Skeletal muscle satellite cell (primary cell): ENCODE data around the gene ABLIM2.

Experiments used
- H3K27me3 ChIP-seq: 2 replicates; pipeline ENCODE4 v1.7.0; 2013; ENCODE audit warnings: low read length; ENCODE audit not compliant: control insufficient read depth, insufficient read depth
- H3K36me3 ChIP-seq: 2 replicates; pipeline ENCODE4 v1.7.0; 2013; ENCODE audit warnings: mild to moderate bottlenecking, control low read depth, low read length; ENCODE audit not compliant: insufficient read depth
- H3K4me1 ChIP-seq: 2 replicates; pipeline ENCODE4 v1.7.0; 2013; ENCODE audit warnings: low read length; ENCODE audit not compliant: control insufficient read depth, insufficient read depth
- H3K4me2 ChIP-seq: 2 replicates; pipeline ENCODE4 v1.7.0; 2013; ENCODE audit warnings: mild to moderate bottlenecking, low read length
- H3K4me3 ChIP-seq: 2 replicates; pipeline ENCODE4 v1.7.0; 2013; ENCODE audit warnings: low read length
- H3K9ac ChIP-seq: 2 replicates; pipeline ENCODE4 v1.7.0; 2013; ENCODE audit warnings: mild to moderate bottlenecking, low read depth, low read length, moderate library complexity
- H3K9me3 ChIP-seq: replicated peaks from 2 replicates; pipeline ENCODE4 v1.7.0; 2013; ENCODE audit warnings: mild to moderate bottlenecking, control low read depth, low read length

ABLIM2 gene

DNA sequence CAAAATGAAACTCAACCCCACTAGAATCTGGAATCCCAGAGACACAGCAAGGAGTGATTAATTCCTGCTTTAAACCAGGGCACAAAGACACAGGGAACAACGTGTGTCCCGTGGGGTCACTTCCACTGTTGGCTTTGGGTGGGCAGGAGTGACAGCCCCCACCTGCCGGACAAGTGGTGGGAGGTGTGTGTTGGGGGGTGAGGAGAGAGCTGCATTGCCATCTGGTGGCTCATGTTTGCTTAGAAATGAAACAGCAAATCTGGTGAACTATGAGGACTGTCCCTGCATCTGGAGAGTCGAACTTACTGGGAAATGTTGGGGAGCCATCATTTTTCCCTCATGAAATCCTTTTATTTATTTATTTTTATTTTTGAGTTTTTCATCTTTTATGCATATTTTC, 143.1 kb downstream of the ABLIM2 start:
- H3K4me3 ChIP-seq = peak overlapping the region; percentile 30
- peaks cover 59% of the 10 kb centered on the region for H3K27me3 ChIP-seq
- no peaks in the 10 kb centered on the region for H3K9me3 ChIP-seq
- H3K4me1 ChIP-seq = no peaks in the 10 kb centered on the region
- H3K36me3 ChIP-seq = no peaks in the 10 kb centered on the region
- no peak overlapping the region for H3K9ac ChIP-seq
- peak overlapping the region; percentile 63 for H3K4me2 ChIP-seq

GRCh38 chr4:8013976-8014726, 144.5 kb downstream of the ABLIM2 start:
- H3K9me3 ChIP-seq = no peaks in the 10 kb centered on the region
- no peaks in the 10 kb centered on the region for H3K4me1 ChIP-seq
- no peaks in the 10 kb centered on the region for H3K36me3 ChIP-seq
- H3K27me3 ChIP-seq = peaks cover 51% of the 10 kb centered on the region
- no peak overlapping the region for H3K4me3 ChIP-seq
- no peak overlapping the region for H3K4me2 ChIP-seq
- H3K9ac ChIP-seq = no peak overlapping the region

DNA sequence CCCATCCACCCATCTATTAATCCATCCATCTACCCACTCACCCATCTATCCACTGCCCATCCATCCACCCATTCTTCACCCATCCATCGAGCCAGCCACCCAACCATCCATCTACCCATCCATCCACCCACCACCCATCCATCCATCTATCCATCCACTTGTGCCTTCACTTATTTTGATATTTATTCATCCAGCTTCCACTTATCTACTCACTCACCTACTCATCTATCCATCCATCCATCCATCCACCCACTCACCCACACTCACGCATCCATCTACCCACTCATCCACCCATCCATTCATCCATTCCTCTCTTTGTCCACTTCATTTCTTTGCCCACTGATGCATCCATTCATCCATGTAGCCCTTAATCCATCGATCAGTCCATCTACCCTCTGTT, 146.1 kb downstream of the ABLIM2 start:
- Histone ChIP-seq H3K4me2 (no peak overlapping the region), H3K4me1 (no peaks in the 10 kb centered on the region), H3K4me3 (no peak overlapping the region), H3K36me3 (no peaks in the 10 kb centered on the region), H3K9me3 (no peaks in the 10 kb centered on the region), H3K27me3 (peaks cover 53% of the 10 kb centered on the region), H3K9ac (no peak overlapping the region)

DNA sequence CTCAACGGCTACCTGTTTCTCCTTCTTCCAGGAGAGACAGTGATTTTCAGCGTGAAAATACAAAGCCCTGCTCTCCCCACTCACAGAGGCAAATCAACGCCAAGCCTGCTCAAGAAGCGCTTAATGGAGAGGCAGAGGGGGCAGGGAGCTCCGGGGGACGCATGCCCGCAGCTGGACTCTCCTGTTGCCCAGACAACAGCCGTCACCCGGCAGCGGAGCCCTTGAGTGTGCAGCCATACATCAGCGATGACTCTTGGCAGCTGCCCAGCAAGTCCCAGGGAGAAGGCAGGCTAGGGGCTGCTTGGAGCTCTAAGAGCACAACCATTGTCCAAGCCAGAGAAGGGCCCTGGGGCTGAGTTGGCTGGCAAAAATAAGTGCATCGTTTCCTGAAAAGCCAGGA, 148.0 kb downstream of the ABLIM2 start:
- Histone ChIP-seq H3K36me3 (no peaks in the 10 kb centered on the region), H3K4me1 (no peaks in the 10 kb centered on the region), H3K9ac (no peak overlapping the region), H3K4me3 (no peak overlapping the region), H3K4me2 (no peak overlapping the region), H3K9me3 (no peaks in the 10 kb centered on the region), H3K27me3 (peaks cover 59% of the 10 kb centered on the region)

GRCh38 chr4:8009710-8010511, 148.7 kb downstream of the ABLIM2 start:
- Histone ChIP-seq H3K27me3 (peaks cover 61% of the 10 kb centered on the region), H3K4me2 (no peak overlapping the region), H3K4me1 (no peaks in the 10 kb centered on the region), H3K36me3 (no peaks in the 10 kb centered on the region), H3K9ac (no peak overlapping the region), H3K9me3 (no peaks in the 10 kb centered on the region), H3K4me3 (no peak overlapping the region)

GRCh38 chr4:8009097-8009496, 149.5 kb downstream of the ABLIM2 start:
- Histone ChIP-seq H3K4me2 (no peak overlapping the region), H3K4me1 (no peaks in the 10 kb centered on the region), H3K4me3 (no peak overlapping the region), H3K27me3 (peaks cover 64% of the 10 kb centered on the region), H3K9me3 (no peaks in the 10 kb centered on the region), H3K36me3 (no peaks in the 10 kb centered on the region), H3K9ac (no peak overlapping the region)

DNA sequence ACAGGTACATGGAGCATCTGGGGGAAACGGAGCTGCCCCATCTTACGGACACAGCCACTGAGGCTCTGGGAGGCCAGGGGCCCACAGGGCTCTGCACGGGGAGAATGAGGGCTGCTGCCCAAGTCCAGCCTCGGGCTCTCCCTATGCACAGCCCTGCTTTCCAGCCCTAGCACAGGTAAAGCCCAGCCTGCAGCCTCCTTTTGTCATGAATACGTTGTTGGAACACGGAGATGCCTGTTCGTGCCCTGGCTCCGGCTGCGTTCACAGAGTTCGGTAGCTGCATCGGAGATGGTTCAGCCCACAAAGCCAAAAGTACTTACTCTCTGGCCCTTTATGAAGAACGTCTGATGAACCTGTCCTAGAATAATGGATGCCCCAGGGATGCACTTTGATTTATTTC, 150.2 kb downstream of the ABLIM2 start:
- H3K4me3 ChIP-seq = no peak overlapping the region
- no peaks in the 10 kb centered on the region for H3K36me3 ChIP-seq
- H3K9ac ChIP-seq = no peak overlapping the region
- peaks cover 59% of the 10 kb centered on the region for H3K27me3 ChIP-seq
- no peaks in the 10 kb centered on the region for H3K4me1 ChIP-seq
- H3K4me2 ChIP-seq = no peak overlapping the region
- H3K9me3 ChIP-seq = no peaks in the 10 kb centered on the region

DNA sequence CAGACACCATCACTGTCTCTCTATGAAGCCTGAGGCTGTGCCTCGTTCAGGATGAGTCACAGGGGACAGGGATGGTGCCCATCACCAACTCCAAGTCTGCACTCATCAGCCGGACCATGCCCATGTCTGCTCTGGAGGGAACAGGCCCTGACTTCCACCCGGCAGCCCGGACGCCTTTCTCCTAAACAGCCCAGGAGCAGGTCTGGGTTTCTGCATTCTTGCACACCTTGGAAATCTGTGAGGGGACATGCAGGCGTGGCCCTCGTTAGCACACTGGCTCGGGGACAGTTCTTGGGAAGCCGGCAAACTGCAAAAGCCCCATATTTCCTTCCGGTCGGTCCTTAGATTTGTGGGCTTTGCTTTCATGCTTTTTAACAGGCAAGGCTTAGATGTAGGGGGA, 151.0 kb downstream of the ABLIM2 start:
- Histone ChIP-seq H3K9ac (no peak overlapping the region), H3K9me3 (no peaks in the 10 kb centered on the region), H3K36me3 (no peaks in the 10 kb centered on the region), H3K4me3 (no peak overlapping the region), H3K27me3 (peaks cover 62% of the 10 kb centered on the region), H3K4me1 (no peaks in the 10 kb centered on the region), H3K4me2 (no peak overlapping the region)

DNA sequence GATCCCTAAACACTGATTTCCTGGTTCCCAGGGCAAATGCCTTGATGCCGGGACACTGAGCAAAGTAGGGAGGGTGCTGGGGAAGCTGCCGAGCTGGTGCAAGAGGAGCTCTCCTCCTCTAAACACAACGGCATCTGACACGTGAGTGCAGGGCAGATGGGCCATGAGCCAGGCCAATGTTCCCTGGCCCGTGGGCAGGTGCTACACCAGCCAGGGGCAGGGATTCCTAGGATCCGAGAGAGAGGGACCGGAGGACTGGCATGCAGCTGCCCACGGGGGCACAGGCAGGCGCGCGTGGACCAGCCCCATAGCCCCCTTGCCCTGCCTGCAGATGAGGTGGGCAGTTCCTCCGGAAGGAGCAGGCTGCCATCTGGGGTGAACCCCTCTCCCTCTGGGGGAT, 152.1 kb downstream of the ABLIM2 start:
- no peaks in the 10 kb centered on the region for H3K4me1 ChIP-seq
- no peak overlapping the region for H3K4me2 ChIP-seq
- H3K9me3 ChIP-seq = no peaks in the 10 kb centered on the region
- H3K36me3 ChIP-seq = no peaks in the 10 kb centered on the region
- H3K9ac ChIP-seq = no peak overlapping the region
- H3K27me3 ChIP-seq = peaks cover 64% of the 10 kb centered on the region
- H3K4me3 ChIP-seq = no peak overlapping the region

GRCh38 chr4:8005814-8006215, 152.8 kb downstream of the ABLIM2 start:
- Histone ChIP-seq H3K27me3 (peaks cover 58% of the 10 kb centered on the region), H3K4me1 (no peaks in the 10 kb centered on the region), H3K36me3 (no peaks in the 10 kb centered on the region), H3K4me2 (no peak overlapping the region), H3K9ac (no peak overlapping the region), H3K4me3 (no peak overlapping the region), H3K9me3 (no peaks in the 10 kb centered on the region)

GRCh38 chr4:8005033-8005808, 153.4 kb downstream of the ABLIM2 start:
- Histone ChIP-seq H3K9ac (no peak overlapping the region), H3K4me1 (no peaks in the 10 kb centered on the region), H3K9me3 (no peaks in the 10 kb centered on the region), H3K4me3 (no peak overlapping the region), H3K4me2 (no peak overlapping the region), H3K27me3 (peaks cover 52% of the 10 kb centered on the region), H3K36me3 (no peaks in the 10 kb centered on the region)
